ENCODE data around the gene G3BP1.

G3BP1 gene

DNA sequence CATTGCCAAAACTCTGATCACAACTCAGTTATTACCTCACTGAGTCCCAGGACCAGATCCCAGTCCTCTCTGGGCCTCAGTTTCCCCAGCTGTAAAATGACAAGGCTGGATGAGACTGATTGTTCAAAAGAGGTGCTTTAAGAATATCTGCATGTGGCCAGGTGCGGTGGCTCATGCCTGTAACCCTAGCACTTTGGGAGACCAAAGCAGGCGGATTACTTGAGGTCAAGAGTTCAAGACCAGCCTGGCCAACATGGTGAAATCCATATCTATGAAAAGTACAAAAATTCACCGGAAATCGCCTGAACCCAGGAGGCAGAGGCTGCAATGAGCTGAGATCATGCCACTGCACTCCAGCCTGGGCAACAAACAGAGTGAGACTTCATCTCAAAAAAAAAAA is 21.6 kb upstream of the G3BP1 start:
- Histone ChIP-seq H2AFZ (no peak overlapping the region), H3K79me2 (peaks cover 28% of the 10 kb centered on the region), H3K4me1 (peaks cover 5% of the 10 kb centered on the region), H3K4me2 (ENCODE audit: low read length) (no peak overlapping the region), H3K4me3 (ENCODE audit: low read depth, low read length) (no peak overlapping the region), H3K27ac (no peak overlapping the region), H3K9me3 (ENCODE audit: control insufficient read depth, low read length) (no peaks in the 10 kb centered on the region), H3K36me3 (ENCODE audit: control insufficient read depth, insufficient read depth, low read length) (no peaks in the 10 kb centered on the region), H3K9ac (no peak overlapping the region), H3K27me3 (ENCODE audit: control insufficient read depth, insufficient read depth, low read length) (no peaks in the 10 kb centered on the region)
- no peak for TF ChIP-seq CTCF (IDR thresholded peaks at IDR 0.05)

GRCh38 chr5:151751091-151751490 is 20.7 kb upstream of the G3BP1 start:
- Histone ChIP-seq H2AFZ (no peak overlapping the region), H3K9me3 (ENCODE audit: control insufficient read depth, low read length) (no peaks in the 10 kb centered on the region), H3K9ac (no peak overlapping the region), H3K4me2 (ENCODE audit: low read length) (no peak overlapping the region), H3K36me3 (ENCODE audit: control insufficient read depth, insufficient read depth, low read length) (no peaks in the 10 kb centered on the region), H3K27me3 (ENCODE audit: control insufficient read depth, insufficient read depth, low read length) (no peaks in the 10 kb centered on the region), H3K79me2 (peaks cover 30% of the 10 kb centered on the region), H3K4me1 (peaks cover 10% of the 10 kb centered on the region), H3K4me3 (ENCODE audit: low read depth, low read length) (no peak overlapping the region), H3K27ac (no peak overlapping the region)
- no peak for TF ChIP-seq CTCF (IDR thresholded peaks at IDR 0.05)

- no peak overlapping the region for H3K27ac ChIP-seq
- H3K4me1 ChIP-seq = peaks cover 13% of the 10 kb centered on the region
- H3K4me2 ChIP-seq (ENCODE audit: low read length) = no peak overlapping the region
- H2AFZ ChIP-seq = no peak overlapping the region
- no peaks in the 10 kb centered on the region for H3K36me3 ChIP-seq (ENCODE audit: control insufficient read depth, insufficient read depth, low read length)
- no peak overlapping the region for H3K4me3 ChIP-seq (ENCODE audit: low read depth, low read length)
- TF ChIP-seq CTCF (IDR thresholded peaks at IDR 0.05) = no peak
- peaks cover 31% of the 10 kb centered on the region for H3K79me2 ChIP-seq
- H3K27me3 ChIP-seq (ENCODE audit: control insufficient read depth, insufficient read depth, low read length) = no peaks in the 10 kb centered on the region
- H3K9me3 ChIP-seq (ENCODE audit: control insufficient read depth, low read length) = no peaks in the 10 kb centered on the region
- H3K9ac ChIP-seq = no peak overlapping the region
These were observed 20.2 kb upstream of the G3BP1 start for GRCh38 chr5:151751593-151751992.

- H3K9ac ChIP-seq = no peak overlapping the region
These were observed 16.4 kb upstream of the G3BP1 start for GRCh38 chr5:151755383-151755782.

More at GRCh38 chr5:151755383-151755782, 16.4 kb upstream of the G3BP1 start:
- H3K9me3 ChIP-seq (ENCODE audit: control insufficient read depth, low read length) = no peaks in the 10 kb centered on the region
- TF ChIP-seq CTCF (IDR thresholded peaks at IDR 0.05) = no peak
- no peak overlapping the region for H2AFZ ChIP-seq
- peak overlapping the region; percentile 45 for H3K4me2 ChIP-seq (ENCODE audit: low read length)
- peak overlapping the region; percentile 78 for H3K27ac ChIP-seq
- H3K27me3 ChIP-seq (ENCODE audit: control insufficient read depth, insufficient read depth, low read length) = no peaks in the 10 kb centered on the region
- no peaks in the 10 kb centered on the region for H3K36me3 ChIP-seq (ENCODE audit: control insufficient read depth, insufficient read depth, low read length)
- H3K4me3 ChIP-seq (ENCODE audit: low read depth, low read length) = peak overlapping the region; percentile 2
- H3K4me1 ChIP-seq = peaks cover 20% of the 10 kb centered on the region
- peaks cover 35% of the 10 kb centered on the region for H3K79me2 ChIP-seq

Measured in parathyroid adenoma (tissue), 2 donors.